H9 (cell line): ENCODE results near the gene CLK2. TPM values are rescaled to one million over a fixed set of nuclear protein-coding genes. Genes with fewer than 3 reads are reported as not detected.

ENCODE experiments used
- DNase-seq: peaks from one replicate; pipeline ENCODE4 v3.0.0-alpha.2; 2017
- H2AFZ ChIP-seq: one replicate; pipeline ENCODE4 v1.6.1; 2013; ENCODE audit warnings: mild to moderate bottlenecking, low read length, control low read depth, moderate library complexity
- H2AK5ac ChIP-seq: 2 replicates; pipeline ENCODE4 v1.6.1; 2013; ENCODE audit warnings: low read length, control low read depth, mixed read lengths; ENCODE audit not compliant: insufficient read length
- H2BK120ac ChIP-seq: one replicate; pipeline ENCODE4 v1.6.1; 2013; ENCODE audit warnings: low read depth, mild to moderate bottlenecking, low read length, control low read depth, inconsistent platforms; ENCODE audit not compliant: poor library complexity, severe bottlenecking
- H2BK12ac ChIP-seq: 2 replicates; pipeline ENCODE4 v1.6.1; 2013; ENCODE audit warnings: low read length, control low read depth, mixed read lengths, low read depth; ENCODE audit not compliant: insufficient read length
- H2BK15ac ChIP-seq: 2 replicates; pipeline ENCODE4 v1.6.1; 2013; ENCODE audit warnings: low read depth, low read length, control low read depth
- H2BK20ac ChIP-seq: one replicate; pipeline ENCODE4 v1.6.1; 2013; ENCODE audit warnings: low read depth, mild to moderate bottlenecking, low read length, control low read depth, inconsistent platforms; ENCODE audit not compliant: poor library complexity, severe bottlenecking
- H2BK5ac ChIP-seq: 2 replicates; pipeline ENCODE4 v1.6.1; 2013; ENCODE audit warnings: low read length, control low read depth, mixed read lengths; ENCODE audit not compliant: insufficient read length
- H3K14ac ChIP-seq: 2 replicates; pipeline ENCODE4 v1.6.1; 2013; ENCODE audit warnings: low read length, control low read depth; ENCODE audit not compliant: insufficient read depth
- H3K18ac ChIP-seq: 2 replicates; pipeline ENCODE4 v1.6.1; 2013; ENCODE audit warnings: low read depth, mild to moderate bottlenecking, mixed read lengths, low read length, control low read depth; ENCODE audit not compliant: insufficient read length
- H3K23ac ChIP-seq: 2 replicates; pipeline ENCODE4 v1.6.1; 2013; ENCODE audit warnings: low read length, control low read depth, mixed read lengths, low read depth; ENCODE audit not compliant: insufficient read length
- H3K23me2 ChIP-seq: 2 replicates; pipeline ENCODE4 v1.6.1; 2013; ENCODE audit warnings: low read depth, mild to moderate bottlenecking, mixed read lengths, low read length, control low read depth; ENCODE audit not compliant: insufficient read length, poor library complexity, severe bottlenecking
- H3K27ac ChIP-seq: 2 replicates; pipeline ENCODE4 v1.5.1; 2013; ENCODE audit warnings: low read length, control low read depth, mixed read lengths, low read depth; ENCODE audit not compliant: insufficient read length
- H3K27me3 ChIP-seq: 2 replicates; pipeline ENCODE4 v1.6.1; 2013; ENCODE audit warnings: low read length, control low read depth, inconsistent platforms; ENCODE audit not compliant: insufficient read depth
- H3K4ac ChIP-seq: 2 replicates; pipeline ENCODE4 v1.6.1; 2013; ENCODE audit warnings: low read depth, mild to moderate bottlenecking, control low read depth, inconsistent platforms, low read length, moderate library complexity
- H3K4me1 ChIP-seq: 2 replicates; pipeline ENCODE4 v1.6.1; 2013; ENCODE audit warnings: low read length, control low read depth, inconsistent platforms; ENCODE audit not compliant: insufficient read depth
- H3K4me2 ChIP-seq: 2 replicates; pipeline ENCODE4 v1.6.1; 2013; ENCODE audit warnings: low read length, control low read depth, mixed read lengths; ENCODE audit not compliant: insufficient read length, insufficient read depth
- H3K56ac ChIP-seq: 2 replicates; pipeline ENCODE4 v1.6.1; 2013; ENCODE audit warnings: low read depth, mild to moderate bottlenecking, mixed read lengths, low read length, control low read depth; ENCODE audit not compliant: insufficient read length
- H3K79me1 ChIP-seq: 2 replicates; pipeline ENCODE4 v1.6.1; 2013; ENCODE audit warnings: low read depth, mild to moderate bottlenecking, moderate library complexity, low read length, control low read depth, inconsistent platforms; ENCODE audit not compliant: insufficient read depth, poor library complexity, severe bottlenecking
- H3K79me2 ChIP-seq: 2 replicates; pipeline ENCODE4 v1.6.1; 2013; ENCODE audit warnings: low read length, control low read depth, inconsistent platforms; ENCODE audit not compliant: insufficient read depth
- H3K9ac ChIP-seq: 2 replicates; pipeline ENCODE4 v1.6.1; 2013; ENCODE audit warnings: low read length, control low read depth, mixed read lengths; ENCODE audit not compliant: insufficient read length; ENCODE audit errors: extremely low read depth
- H3K9me3 ChIP-seq: one replicate; pipeline ENCODE4 v1.6.1; 2013; ENCODE audit warnings: low read depth, low read length, inconsistent platforms; ENCODE audit not compliant: control insufficient read depth
- H3T11ph ChIP-seq: one replicate; pipeline ENCODE4 v1.6.1; 2013; ENCODE audit warnings: mild to moderate bottlenecking, low read length, control low read depth, inconsistent platforms
- H4K20me1 ChIP-seq: one replicate; pipeline ENCODE4 v1.6.1; 2013; ENCODE audit not compliant: control insufficient read depth, insufficient read length, insufficient read depth
- H4K5ac ChIP-seq: 2 replicates; pipeline ENCODE4 v1.6.1; 2013; ENCODE audit warnings: low read depth, mild to moderate bottlenecking, mixed read lengths, low read length, control low read depth; ENCODE audit not compliant: insufficient read length
- H4K8ac ChIP-seq: replicated peaks from 2 replicates; pipeline ENCODE4 v1.6.1; 2013; ENCODE audit warnings: low read length, control low read depth, mixed read lengths, low read depth; ENCODE audit not compliant: insufficient read length
- H4K91ac ChIP-seq: 2 replicates; pipeline ENCODE4 v1.6.1; 2013; ENCODE audit warnings: low read depth, mild to moderate bottlenecking, moderate library complexity, mixed read lengths, low read length, control low read depth; ENCODE audit not compliant: insufficient read length
- H3K27ac Mint-ChIP-seq, 3 experiments: 2 replicates in 2 of 3; 3 replicates in 1 of 3; pipeline ENCODE4 v1.8.0; 2020 to 2021; ENCODE audit warnings: mixed read lengths in 3 of 3, mild to moderate bottlenecking in 1 of 3, moderate library complexity in 1 of 3
- H3K27me3 Mint-ChIP-seq: 2 replicates; pipeline ENCODE4 v1.8.0; 2021; ENCODE audit warnings: low read depth, mild to moderate bottlenecking, moderate library complexity, mixed read lengths
- H3K36me3 Mint-ChIP-seq, 3 experiments: 2 replicates in 2 of 3; 3 replicates in 1 of 3; pipeline ENCODE4 v1.8.0; 2020 to 2021; ENCODE audit warnings: low read depth in 3 of 3, mixed read lengths in 3 of 3; ENCODE audit not compliant: insufficient read depth in 1 of 3
- H3K4me1 Mint-ChIP-seq, 2 experiments: 2 replicates each; pipeline ENCODE4 v1.8.0; 2020; ENCODE audit warnings: mixed read lengths in 2 of 2
- H3K4me3 Mint-ChIP-seq, 2 experiments: 2 replicates in 1 of 2; 3 replicates in 1 of 2; pipeline ENCODE4 v1.8.0; 2020 to 2021; ENCODE audit warnings: mild to moderate bottlenecking in 2 of 2, mixed read lengths in 2 of 2, moderate library complexity in 1 of 2
- H3K9me3 Mint-ChIP-seq, 2 experiments: 2 replicates in 1 of 2; 3 replicates in 1 of 2; pipeline ENCODE4 v1.8.0; 2020; ENCODE audit warnings: mild to moderate bottlenecking in 2 of 2, mixed read lengths in 2 of 2, moderate library complexity in 1 of 2
- WGBS: extraction: QIAGEN DNeasy Blood & Tissue Kit; methylation state at CpG from one replicate; pipeline ENCODE4 v1.1.7; 2013; ENCODE audit warnings: missing lambda C conversion rate, low lambda C conversion rate, mixed read lengths; ENCODE audit not compliant: insufficient read length; ENCODE audit errors: extremely low coverage; 5-methylcytosine and 5-hydroxymethylcytosine counted together
- total RNA-seq: library from RNA; stranded (reverse); gene quantifications from 2 replicates; pipeline ENCODE4 v1.2.1, GENCODE V29; 2021
- TF ChIP-seq, protein P1 (sequence below): fragments of 200-600 bp; sonication (generic); conservative IDR thresholded peaks from 3 replicates; pipeline ENCODE4 v1.8.0; 2021; ENCODE audit warnings: antibody characterized with exemption, mild to moderate bottlenecking

CLK2 gene
- total RNA-seq, 1 experiment from 2014 or later, result 77.5 TPM

DNA sequence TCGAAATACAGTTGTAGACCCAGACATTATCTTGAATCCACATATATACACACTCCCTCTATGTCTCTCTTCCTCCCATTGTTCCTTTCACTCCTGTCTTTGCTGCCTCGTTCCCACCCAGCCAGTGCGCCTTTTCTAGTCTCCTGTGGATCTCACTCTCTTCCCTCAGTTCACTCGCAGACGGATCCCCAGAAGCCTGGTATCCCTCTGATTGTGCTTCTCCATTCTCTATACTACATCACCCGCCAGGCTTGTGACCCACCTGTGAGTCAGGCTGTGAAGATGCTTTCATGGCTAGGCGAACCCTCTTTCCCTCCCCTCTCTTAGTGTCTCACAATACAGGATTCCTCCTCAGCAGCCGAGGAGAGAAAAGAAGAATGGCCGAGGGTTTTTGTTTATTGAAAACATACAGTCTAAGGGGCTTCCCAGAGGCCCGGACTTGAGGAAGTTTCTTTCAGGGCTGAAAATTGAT lies 5.4 kb upstream of the CLK2 start:
- peak overlapping the region; percentile 67 to 83; a peak in 4 of 5 replicates for H3K4me3 Mint-ChIP-seq
- H3T11ph ChIP-seq, result no peak overlapping the region
- H3K4me2 ChIP-seq, result peak overlapping the region; percentile 26
- H3K9ac ChIP-seq, result no peak overlapping the region
- no peak overlapping the region for H2BK20ac ChIP-seq
- no peak overlapping the region for H3K56ac ChIP-seq
- no peak overlapping the region for H2AFZ ChIP-seq
- peaks cover 4% of the 10 kb centered on the region; the same call in 1 of the 2 replicates for H3K27me3 Mint-ChIP-seq
- no peak overlapping the region for H2BK120ac ChIP-seq
- H3K23me2 ChIP-seq, result peaks cover 13% of the 10 kb centered on the region
- no peaks in the 10 kb centered on the region for H4K20me1 ChIP-seq
- no peak for DNase-seq
- H3K79me1 ChIP-seq, result no peaks in the 10 kb centered on the region
- peaks cover 6% of the 10 kb centered on the region; the same call in 1 of the 2 replicates for H3K4me1 ChIP-seq
- no peaks in the 10 kb centered on the region for H3K9me3 ChIP-seq
- TF ChIP-seq, protein P1, sequence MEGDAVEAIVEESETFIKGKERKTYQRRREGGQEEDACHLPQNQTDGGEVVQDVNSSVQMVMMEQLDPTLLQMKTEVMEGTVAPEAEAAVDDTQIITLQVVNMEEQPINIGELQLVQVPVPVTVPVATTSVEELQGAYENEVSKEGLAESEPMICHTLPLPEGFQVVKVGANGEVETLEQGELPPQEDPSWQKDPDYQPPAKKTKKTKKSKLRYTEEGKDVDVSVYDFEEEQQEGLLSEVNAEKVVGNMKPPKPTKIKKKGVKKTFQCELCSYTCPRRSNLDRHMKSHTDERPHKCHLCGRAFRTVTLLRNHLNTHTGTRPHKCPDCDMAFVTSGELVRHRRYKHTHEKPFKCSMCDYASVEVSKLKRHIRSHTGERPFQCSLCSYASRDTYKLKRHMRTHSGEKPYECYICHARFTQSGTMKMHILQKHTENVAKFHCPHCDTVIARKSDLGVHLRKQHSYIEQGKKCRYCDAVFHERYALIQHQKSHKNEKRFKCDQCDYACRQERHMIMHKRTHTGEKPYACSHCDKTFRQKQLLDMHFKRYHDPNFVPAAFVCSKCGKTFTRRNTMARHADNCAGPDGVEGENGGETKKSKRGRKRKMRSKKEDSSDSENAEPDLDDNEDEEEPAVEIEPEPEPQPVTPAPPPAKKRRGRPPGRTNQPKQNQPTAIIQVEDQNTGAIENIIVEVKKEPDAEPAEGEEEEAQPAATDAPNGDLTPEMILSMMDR, result no peak
- no peak overlapping the region for H3K14ac ChIP-seq
- H2BK5ac ChIP-seq, result no peak overlapping the region
- no peak overlapping the region for H3K18ac ChIP-seq
- WGBS, result no CpG with 5 or more reads among the region's 10 CpGs
- H3K4ac ChIP-seq, result no peak overlapping the region
- H2BK12ac ChIP-seq, result no peak overlapping the region
- peak overlapping the region in 2 of 3 experiments; percentile 48 to 78; a peak in 5 of 7 replicates for H3K27ac Mint-ChIP-seq
- H3K36me3 Mint-ChIP-seq, result peaks cover 1 to 10% (median 4%) of the 10 kb centered on the region in 3 experiments; a peak in 5 of 7 replicates
- H4K8ac ChIP-seq, result no peak overlapping the region
- H3K27ac ChIP-seq, result no peak overlapping the region
- peaks cover 25 to 28% of the 10 kb centered on the region in 2 experiments for H3K4me1 Mint-ChIP-seq
- no peaks in the 10 kb centered on the region for H3K79me2 ChIP-seq
- no peak overlapping the region for H3K23ac ChIP-seq
- H2AK5ac ChIP-seq, result no peak overlapping the region
- H3K27me3 ChIP-seq, result no peaks in the 10 kb centered on the region
- no peak overlapping the region for H4K91ac ChIP-seq
- 0 out of 5 replicates have a peak, but pooled peaks cover 0 to 2% of the 10 kb centered on the region in 2 experiments for H3K9me3 Mint-ChIP-seq
- H2BK15ac ChIP-seq, result no peak overlapping the region
- H4K5ac ChIP-seq, result no peak overlapping the region
